GM06990 (cell line): ENCODE measurements around the gene SHANK1.

Experiments
- DNase-seq: peaks from one replicate; pipeline ENCODE4 v3.0.0-alpha.2; 2011; ENCODE audit not compliant: insufficient read length; ENCODE audit errors: extremely low read depth
- H3K27me3 ChIP-seq: replicated peaks from 2 replicates; pipeline ENCODE4 v1.6.0; 2011; ENCODE audit warnings: low read length; ENCODE audit not compliant: control insufficient read depth, insufficient read depth
- H3K36me3 ChIP-seq: 2 replicates; pipeline ENCODE4 v1.5.1; 2011; ENCODE audit warnings: low read length; ENCODE audit not compliant: control insufficient read depth, insufficient read depth
- H3K4me3 ChIP-seq: replicated peaks from 2 replicates; pipeline ENCODE4 v1.5.1; 2011; ENCODE audit warnings: low read depth, mild to moderate bottlenecking, control low read depth, low read length
- TF ChIP-seq, protein P1 (sequence below): IDR thresholded peaks from 2 replicates; pipeline ENCODE4 v1.5.1; 2011; ENCODE audit warnings: low read length, control low read depth, mild to moderate bottlenecking, inconsistent platforms; ENCODE audit not compliant: insufficient read depth, poor library complexity, severe bottlenecking

Gene SHANK1

DNA sequence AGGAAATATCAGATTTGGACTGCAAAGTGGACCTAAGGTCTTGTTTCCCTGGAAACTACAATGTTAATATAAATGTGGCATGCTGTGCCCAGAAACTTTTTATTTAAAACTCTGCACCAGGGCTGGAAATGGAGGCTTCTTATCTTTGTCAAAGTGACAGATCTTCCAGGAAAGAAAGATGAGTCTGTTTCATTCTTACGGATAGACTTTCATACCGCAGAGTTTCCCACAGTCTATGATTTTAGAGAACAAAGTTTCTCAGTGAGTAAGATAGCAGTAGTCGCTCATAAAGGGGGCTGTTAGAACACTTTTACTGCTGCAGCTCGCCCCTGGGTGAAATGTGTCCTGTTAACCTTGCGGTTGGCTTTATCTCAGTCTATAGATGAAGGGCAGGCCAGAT, 10.3 kb upstream of the SHANK1 start:
- Histone ChIP-seq H3K4me3 (no peak overlapping the region), H3K36me3 (no peaks in the 10 kb centered on the region), H3K27me3 (no peaks in the 10 kb centered on the region; the same call in 1 of the 2 replicates)
- TF ChIP-seq, protein P1, sequence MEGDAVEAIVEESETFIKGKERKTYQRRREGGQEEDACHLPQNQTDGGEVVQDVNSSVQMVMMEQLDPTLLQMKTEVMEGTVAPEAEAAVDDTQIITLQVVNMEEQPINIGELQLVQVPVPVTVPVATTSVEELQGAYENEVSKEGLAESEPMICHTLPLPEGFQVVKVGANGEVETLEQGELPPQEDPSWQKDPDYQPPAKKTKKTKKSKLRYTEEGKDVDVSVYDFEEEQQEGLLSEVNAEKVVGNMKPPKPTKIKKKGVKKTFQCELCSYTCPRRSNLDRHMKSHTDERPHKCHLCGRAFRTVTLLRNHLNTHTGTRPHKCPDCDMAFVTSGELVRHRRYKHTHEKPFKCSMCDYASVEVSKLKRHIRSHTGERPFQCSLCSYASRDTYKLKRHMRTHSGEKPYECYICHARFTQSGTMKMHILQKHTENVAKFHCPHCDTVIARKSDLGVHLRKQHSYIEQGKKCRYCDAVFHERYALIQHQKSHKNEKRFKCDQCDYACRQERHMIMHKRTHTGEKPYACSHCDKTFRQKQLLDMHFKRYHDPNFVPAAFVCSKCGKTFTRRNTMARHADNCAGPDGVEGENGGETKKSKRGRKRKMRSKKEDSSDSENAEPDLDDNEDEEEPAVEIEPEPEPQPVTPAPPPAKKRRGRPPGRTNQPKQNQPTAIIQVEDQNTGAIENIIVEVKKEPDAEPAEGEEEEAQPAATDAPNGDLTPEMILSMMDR, result no peak
- no peak for DNase-seq

DNA sequence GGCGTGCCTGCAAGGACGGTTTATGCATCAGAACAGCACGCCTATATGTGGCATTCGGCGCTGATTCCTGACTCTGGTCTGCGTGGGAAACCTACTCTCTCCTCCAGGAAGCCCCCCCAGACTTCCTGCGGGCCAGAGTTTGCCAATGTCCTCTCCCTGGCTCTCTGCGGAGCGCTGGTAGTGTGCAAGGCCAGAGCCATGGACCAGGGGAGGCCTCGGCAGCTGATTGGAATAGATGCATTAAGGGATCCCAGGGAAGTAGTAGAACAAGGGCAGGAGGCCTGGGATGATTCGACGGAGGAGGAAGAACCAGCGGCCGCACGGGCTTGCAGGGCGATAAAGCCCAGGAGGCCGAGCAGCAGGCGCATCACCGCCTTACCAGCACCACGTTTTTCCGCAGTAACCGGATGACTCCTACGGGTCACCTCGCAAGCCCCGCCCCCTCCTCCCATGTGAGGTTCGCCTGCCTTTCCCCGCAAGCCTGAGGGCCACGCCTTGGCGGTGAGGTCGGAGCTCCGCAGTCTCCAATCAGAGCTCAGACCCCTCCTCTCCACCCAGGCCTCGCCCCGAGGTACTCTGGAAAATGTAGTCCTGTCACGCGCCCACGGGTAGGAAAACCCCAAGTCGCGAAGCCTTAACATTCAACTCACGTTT, 8.6 kb upstream of the SHANK1 start:
- no peaks in the 10 kb centered on the region; the same call in none of the 2 replicates for H3K27me3 ChIP-seq

DNA sequence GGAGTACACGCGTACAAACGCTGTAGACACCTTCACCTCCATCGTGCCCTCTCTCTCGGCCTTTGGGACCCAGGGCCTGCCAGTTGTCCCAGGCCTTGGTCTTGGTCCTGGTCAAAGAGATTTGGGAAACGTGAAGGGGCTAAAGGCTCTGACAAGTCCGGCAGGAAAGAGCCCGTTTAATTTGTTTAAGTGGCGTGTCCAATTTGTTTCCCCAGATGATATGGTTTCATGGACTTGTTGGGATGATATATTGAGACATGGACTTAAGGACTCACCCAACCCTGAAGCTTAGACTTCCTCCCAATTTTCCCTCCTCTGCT, 6.3 kb upstream of the SHANK1 start:
- TF ChIP-seq, protein P1, result no peak
- Histone ChIP-seq H3K27me3 (no peaks in the 10 kb centered on the region; the same call in 1 of the 2 replicates), H3K4me3 (peak overlapping the region; percentile 78), H3K36me3 (no peaks in the 10 kb centered on the region)
- DNase-seq, result no peak

More for the DNA sequence above, 8.6 kb upstream of the SHANK1 start:
- H3K36me3 ChIP-seq, result no peaks in the 10 kb centered on the region
- H3K4me3 ChIP-seq, result no peak overlapping the region
- DNase-seq, result peak; percentile 65
- TF ChIP-seq, protein P1, result no peak

DNA sequence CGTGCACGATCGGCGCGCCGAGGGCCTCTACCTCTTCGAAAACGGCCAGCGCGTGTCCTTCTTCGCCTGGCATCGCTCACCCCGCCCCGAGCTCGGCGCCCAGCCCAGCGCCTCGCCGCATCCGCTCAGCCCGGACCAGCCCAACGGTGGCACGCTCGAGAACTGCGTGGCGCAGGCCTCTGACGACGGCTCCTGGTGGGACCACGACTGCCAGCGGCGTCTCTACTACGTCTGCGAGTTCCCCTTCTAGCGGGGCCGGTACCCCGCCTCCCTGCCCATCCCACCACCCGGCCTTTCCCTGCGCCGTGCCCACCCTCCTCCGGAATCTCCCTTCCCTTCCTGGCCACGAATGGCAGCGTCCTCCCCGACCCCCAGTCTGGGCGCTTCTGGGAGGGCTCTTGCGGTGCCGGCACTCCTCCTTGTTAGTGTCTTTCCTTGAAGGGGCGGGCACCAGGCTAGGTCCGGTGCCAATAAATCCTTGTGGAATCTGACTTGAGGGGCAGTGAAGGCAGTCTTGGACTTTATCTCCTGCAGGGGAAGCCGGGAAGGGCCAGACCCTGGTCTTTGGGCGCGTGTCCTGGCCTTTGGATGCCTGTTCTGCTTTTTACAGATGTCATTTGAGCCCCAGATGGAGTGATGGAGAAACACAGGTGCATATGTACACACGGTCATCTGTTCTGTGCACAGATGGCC, 5.8 kb upstream of the SHANK1 start:
- Histone ChIP-seq H3K36me3 (no peaks in the 10 kb centered on the region), H3K27me3 (peaks cover under 1% of the 10 kb centered on the region), H3K4me3 (peak overlapping the region; percentile 78)
- DNase-seq, result no peak
- TF ChIP-seq, protein P1, result peak; percentile 13

DNA sequence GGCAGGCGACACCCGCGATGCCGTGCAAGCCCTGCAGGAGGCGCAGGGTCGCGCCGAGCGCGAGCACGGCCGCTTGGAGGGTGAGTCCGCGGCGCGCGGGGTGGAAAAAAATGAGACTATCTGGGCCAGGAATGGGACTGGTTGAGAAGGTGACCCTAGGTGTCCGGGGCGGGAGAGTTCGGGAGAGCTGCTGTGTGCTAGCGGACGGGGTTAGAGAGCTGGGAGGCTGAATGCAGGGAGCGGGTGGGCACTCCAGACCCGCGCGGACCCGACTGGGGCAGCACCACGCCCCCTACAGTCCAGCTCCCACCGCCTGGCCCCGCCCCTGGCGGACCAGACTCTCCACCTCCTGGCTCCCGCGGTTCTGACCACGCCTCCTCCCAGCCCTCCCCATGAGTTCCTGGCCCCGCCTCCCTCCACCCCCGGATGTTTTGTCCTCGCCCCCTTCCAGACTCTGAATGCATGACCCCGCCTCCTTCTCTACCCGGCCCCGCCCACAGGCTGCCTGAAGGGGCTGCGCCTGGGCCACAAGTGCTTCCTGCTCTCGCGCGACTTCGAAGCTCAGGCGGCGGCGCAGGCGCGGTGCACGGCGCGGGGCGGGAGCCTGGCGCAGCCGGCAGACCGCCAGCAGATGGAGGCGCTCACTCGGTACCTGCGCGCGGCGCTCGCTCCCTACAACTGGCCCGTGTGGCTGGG, 5.1 kb upstream of the SHANK1 start:
- no peaks in the 10 kb centered on the region for H3K36me3 ChIP-seq
- TF ChIP-seq, protein P1, result peak; percentile 36
- DNase-seq, result peak; percentile 98
- H3K4me3 ChIP-seq, result peak overlapping the region; percentile 78
- peaks cover 1% of the 10 kb centered on the region for H3K27me3 ChIP-seq
